ENCODE results near the gene PCSK5. TPM values are rescaled to one million over a fixed set of nuclear protein-coding genes. Genes with fewer than 3 reads are reported as not detected.

The PCSK5 gene
- total RNA-seq, 1 donor from 2014 or later, result 16.7 TPM

GRCh38 chr9:75885652-75886051 lies 4.8 kb upstream of the PCSK5 start:
- H3K27ac ChIP-seq (ENCODE audit: low read depth, low read length), result no peak overlapping the region
- peaks cover 0 to 10% (median 7%) of the 10 kb centered on the region in 3 donors for H3K4me1 ChIP-seq (ENCODE audit: control insufficient read depth in 3 of 3, insufficient read depth in 3 of 3, low read length in 3 of 3)
- no peaks in the 10 kb centered on the region for H3K36me3 ChIP-seq (ENCODE audit: control insufficient read depth in 3 of 3, insufficient read depth in 3 of 3, low read length in 3 of 3)

GRCh38 chr9:75889577-75889976 lies 896 bp upstream of the PCSK5 start:
- H3K9ac ChIP-seq (ENCODE audit: low read depth in 1 of 3, low read length in 3 of 3), result peak overlapping the region; percentile 73 to 80 (median 74)
- H3K27ac ChIP-seq (ENCODE audit: low read depth, low read length), result no peak overlapping the region

More at GRCh38 chr9:75885652-75886051, 4.8 kb upstream of the PCSK5 start:
- Histone ChIP-seq H3K4me3 (ENCODE audit: low read length in 3 of 3) (no peak overlapping the region), H3K9ac (ENCODE audit: low read depth in 1 of 3, low read length in 3 of 3) (no peak overlapping the region), H3K9me3 (ENCODE audit: control insufficient read depth in 3 of 3, low read length in 3 of 3) (no peaks in the 10 kb centered on the region), H3K27me3 (ENCODE audit: control insufficient read depth in 3 of 3, insufficient read depth in 3 of 3, low read length in 3 of 3) (no peaks in the 10 kb centered on the region)

GRCh38 chr9:75889977-75890471 lies 449 bp upstream of the PCSK5 start:
- Histone ChIP-seq H3K9me3 (ENCODE audit: control insufficient read depth in 3 of 3, low read length in 3 of 3) (no peaks in the 10 kb centered on the region), H3K27me3 (ENCODE audit: control insufficient read depth in 3 of 3, insufficient read depth in 3 of 3, low read length in 3 of 3) (peaks cover 2 to 10% (median 5%) of the 10 kb centered on the region in 3 donors), H3K36me3 (ENCODE audit: control insufficient read depth in 3 of 3, insufficient read depth in 3 of 3, low read length in 3 of 3) (no peaks in the 10 kb centered on the region), H3K27ac (ENCODE audit: low read depth, low read length) (peak overlapping the region; percentile 66), H3K9ac (ENCODE audit: low read depth in 1 of 3, low read length in 3 of 3) (peak overlapping the region; percentile 73 to 80 (median 74)), H3K4me3 (ENCODE audit: low read length in 3 of 3) (peak overlapping the region; percentile 81 to 91 (median 84)), H3K4me1 (ENCODE audit: control insufficient read depth in 3 of 3, insufficient read depth in 3 of 3, low read length in 3 of 3) (peaks cover 14 to 26% (median 21%) of the 10 kb centered on the region in 3 donors)

More at GRCh38 chr9:75889577-75889976, 896 bp upstream of the PCSK5 start:
- Histone ChIP-seq H3K36me3 (ENCODE audit: control insufficient read depth in 3 of 3, insufficient read depth in 3 of 3, low read length in 3 of 3) (no peaks in the 10 kb centered on the region), H3K4me3 (ENCODE audit: low read length in 3 of 3) (peak overlapping the region; percentile 81 to 91 (median 84)), H3K9me3 (ENCODE audit: control insufficient read depth in 3 of 3, low read length in 3 of 3) (no peaks in the 10 kb centered on the region), H3K4me1 (ENCODE audit: control insufficient read depth in 3 of 3, insufficient read depth in 3 of 3, low read length in 3 of 3) (peaks cover 14 to 26% (median 21%) of the 10 kb centered on the region in 3 donors), H3K27me3 (ENCODE audit: control insufficient read depth in 3 of 3, insufficient read depth in 3 of 3, low read length in 3 of 3) (peaks cover 2 to 10% (median 5%) of the 10 kb centered on the region in 3 donors)

GRCh38 chr9:75891277-75891741 lies 836 bp downstream of the PCSK5 start:
- no peaks in the 10 kb centered on the region for H3K9me3 ChIP-seq (ENCODE audit: control insufficient read depth in 3 of 3, low read length in 3 of 3)
- peaks cover 18 to 30% (median 23%) of the 10 kb centered on the region in 3 donors for H3K4me1 ChIP-seq (ENCODE audit: control insufficient read depth in 3 of 3, insufficient read depth in 3 of 3, low read length in 3 of 3)

GRCh38 chr9:75891771-75892215 lies 1.3 kb downstream of the PCSK5 start:
- Histone ChIP-seq H3K27ac (ENCODE audit: low read depth, low read length) (no peak overlapping the region), H3K4me3 (ENCODE audit: low read length in 3 of 3) (peak overlapping the region; percentile 81 to 91 (median 84)), H3K27me3 (ENCODE audit: control insufficient read depth in 3 of 3, insufficient read depth in 3 of 3, low read length in 3 of 3) (peaks cover 2 to 10% (median 5%) of the 10 kb centered on the region in 3 donors), H3K9ac (ENCODE audit: low read depth in 1 of 3, low read length in 3 of 3) (peak overlapping the region; percentile 63 to 74 (median 73)), H3K36me3 (ENCODE audit: control insufficient read depth in 3 of 3, insufficient read depth in 3 of 3, low read length in 3 of 3) (no peaks in the 10 kb centered on the region), H3K4me1 (ENCODE audit: control insufficient read depth in 3 of 3, insufficient read depth in 3 of 3, low read length in 3 of 3) (peaks cover 19 to 30% (median 23%) of the 10 kb centered on the region in 3 donors), H3K9me3 (ENCODE audit: control insufficient read depth in 3 of 3, low read length in 3 of 3) (no peaks in the 10 kb centered on the region)

More at GRCh38 chr9:75891277-75891741, 836 bp downstream of the PCSK5 start:
- Histone ChIP-seq H3K27ac (ENCODE audit: low read depth, low read length) (peak overlapping the region; percentile 66), H3K4me3 (ENCODE audit: low read length in 3 of 3) (peak overlapping the region; percentile 81 to 91 (median 84)), H3K36me3 (ENCODE audit: control insufficient read depth in 3 of 3, insufficient read depth in 3 of 3, low read length in 3 of 3) (no peaks in the 10 kb centered on the region), H3K9ac (ENCODE audit: low read depth in 1 of 3, low read length in 3 of 3) (peak overlapping the region; percentile 63 to 74 (median 73)), H3K27me3 (ENCODE audit: control insufficient read depth in 3 of 3, insufficient read depth in 3 of 3, low read length in 3 of 3) (peaks cover 2 to 10% (median 5%) of the 10 kb centered on the region in 3 donors)

DNA sequence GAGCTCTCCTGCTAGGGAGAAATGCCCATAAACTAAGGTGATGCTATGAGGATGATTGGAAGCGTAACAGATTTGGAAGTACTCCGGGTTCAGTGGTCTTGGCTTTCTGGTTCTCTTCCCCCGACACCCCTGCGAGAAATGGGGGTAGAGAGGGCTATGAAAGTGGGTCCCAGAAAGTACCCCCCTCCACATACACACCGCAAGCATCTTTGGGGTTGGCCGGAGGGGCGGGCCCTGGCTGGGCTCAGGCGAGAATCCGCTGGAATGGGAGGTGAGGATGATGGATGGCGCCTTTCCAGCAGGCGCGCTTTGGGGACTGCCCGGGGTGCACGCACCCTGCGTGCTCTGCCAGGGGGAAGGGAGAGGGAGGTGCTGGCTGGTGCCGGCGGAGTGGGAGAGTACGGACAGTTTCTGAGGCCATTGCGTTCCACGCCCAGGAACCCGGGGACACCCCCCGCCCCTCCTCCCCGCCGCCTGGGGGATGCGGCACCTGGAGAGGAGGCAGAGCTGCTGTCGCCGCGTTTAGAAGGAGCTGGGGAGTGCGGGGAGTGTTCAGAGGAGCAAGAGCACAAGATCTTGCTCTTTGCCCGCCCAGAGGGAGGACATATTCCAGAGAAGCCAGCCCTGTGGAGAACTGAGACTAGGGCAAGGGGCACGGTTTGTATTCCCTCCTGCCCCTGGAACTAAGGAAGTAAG lies 1.9 kb downstream of the PCSK5 start:
- H3K36me3 ChIP-seq (ENCODE audit: control insufficient read depth in 3 of 3, insufficient read depth in 3 of 3, low read length in 3 of 3), result no peaks in the 10 kb centered on the region
- H3K9me3 ChIP-seq (ENCODE audit: control insufficient read depth in 3 of 3, low read length in 3 of 3), result no peaks in the 10 kb centered on the region
- H3K4me3 ChIP-seq (ENCODE audit: low read length in 3 of 3), result peak overlapping the region; percentile 81 to 91 (median 84)
- no peak overlapping the region for H3K27ac ChIP-seq (ENCODE audit: low read depth, low read length)
- H3K4me1 ChIP-seq (ENCODE audit: control insufficient read depth in 3 of 3, insufficient read depth in 3 of 3, low read length in 3 of 3), result peaks cover 19 to 30% (median 23%) of the 10 kb centered on the region in 3 donors
- H3K9ac ChIP-seq (ENCODE audit: low read depth in 1 of 3, low read length in 3 of 3), result peak overlapping the region; percentile 63 to 74 (median 73)
- H3K27me3 ChIP-seq (ENCODE audit: control insufficient read depth in 3 of 3, insufficient read depth in 3 of 3, low read length in 3 of 3), result peaks cover 2 to 10% (median 5%) of the 10 kb centered on the region in 3 donors

DNA sequence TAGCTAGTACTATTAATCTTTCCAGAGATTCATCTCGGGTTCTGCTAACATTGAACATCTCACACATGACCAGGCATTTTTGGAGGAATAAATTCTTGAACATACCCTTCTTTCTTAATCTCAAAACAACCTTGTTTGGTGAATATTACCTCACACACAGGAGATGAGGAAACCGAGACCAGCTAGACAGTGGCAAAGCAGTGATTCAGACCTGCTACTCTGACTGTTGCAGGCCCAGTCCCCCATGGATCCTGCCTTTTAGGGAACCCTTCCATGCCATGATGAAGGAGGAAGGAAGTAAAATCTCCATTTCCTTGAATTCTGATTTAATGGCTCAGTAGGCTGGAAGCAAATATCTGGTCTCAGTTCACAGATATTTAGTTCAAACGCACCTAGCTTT lies 2.6 kb downstream of the PCSK5 start:
- peaks cover 2 to 10% (median 5%) of the 10 kb centered on the region in 3 donors for H3K27me3 ChIP-seq (ENCODE audit: control insufficient read depth in 3 of 3, insufficient read depth in 3 of 3, low read length in 3 of 3)
- peaks cover 19 to 30% (median 23%) of the 10 kb centered on the region in 3 donors for H3K4me1 ChIP-seq (ENCODE audit: control insufficient read depth in 3 of 3, insufficient read depth in 3 of 3, low read length in 3 of 3)
- H3K9ac ChIP-seq (ENCODE audit: low read depth in 1 of 3, low read length in 3 of 3), result no peak overlapping the region
- no peak overlapping the region for H3K27ac ChIP-seq (ENCODE audit: low read depth, low read length)
- H3K36me3 ChIP-seq (ENCODE audit: control insufficient read depth in 3 of 3, insufficient read depth in 3 of 3, low read length in 3 of 3), result no peaks in the 10 kb centered on the region
- no peaks in the 10 kb centered on the region for H3K9me3 ChIP-seq (ENCODE audit: control insufficient read depth in 3 of 3, low read length in 3 of 3)
- H3K4me3 ChIP-seq (ENCODE audit: low read length in 3 of 3), result peak overlapping the region in 2 of 3 donors; percentile 38 to 91

DNA sequence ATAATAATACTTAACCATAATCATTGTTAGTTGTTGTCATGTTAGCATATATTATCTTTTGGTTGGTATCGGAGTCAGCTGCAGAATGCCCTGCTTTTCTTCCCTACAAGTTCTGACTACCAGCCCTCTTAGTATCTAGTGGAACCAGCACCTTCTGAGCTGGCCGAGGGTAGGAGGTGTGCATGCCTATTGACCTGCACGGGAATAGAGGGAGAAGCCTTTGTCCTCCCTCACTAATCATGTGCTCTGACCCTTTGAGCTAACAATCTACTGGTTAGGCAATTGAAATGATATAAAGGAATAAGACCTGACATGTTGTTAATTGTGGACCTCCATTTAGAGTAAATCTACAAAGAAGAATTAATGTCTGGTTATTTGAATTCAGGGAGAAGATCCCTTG lies 4.1 kb downstream of the PCSK5 start:
- Histone ChIP-seq H3K4me3 (ENCODE audit: low read length in 3 of 3) (no peak overlapping the region), H3K9ac (ENCODE audit: low read depth in 1 of 3, low read length in 3 of 3) (no peak overlapping the region), H3K27ac (ENCODE audit: low read depth, low read length) (no peak overlapping the region), H3K9me3 (ENCODE audit: control insufficient read depth in 3 of 3, low read length in 3 of 3) (no peaks in the 10 kb centered on the region), H3K27me3 (ENCODE audit: control insufficient read depth in 3 of 3, insufficient read depth in 3 of 3, low read length in 3 of 3) (peaks cover 2 to 10% (median 5%) of the 10 kb centered on the region in 3 donors), H3K4me1 (ENCODE audit: control insufficient read depth in 3 of 3, insufficient read depth in 3 of 3, low read length in 3 of 3) (peaks cover 19 to 27% (median 20%) of the 10 kb centered on the region in 3 donors), H3K36me3 (ENCODE audit: control insufficient read depth in 3 of 3, insufficient read depth in 3 of 3, low read length in 3 of 3) (no peaks in the 10 kb centered on the region)

- Histone ChIP-seq H3K4me1 (ENCODE audit: control insufficient read depth in 3 of 3, insufficient read depth in 3 of 3, low read length in 3 of 3) (peaks cover 17 to 22% (median 19%) of the 10 kb centered on the region in 3 donors), H3K27me3 (ENCODE audit: control insufficient read depth in 3 of 3, insufficient read depth in 3 of 3, low read length in 3 of 3) (peaks cover 2 to 10% (median 5%) of the 10 kb centered on the region in 3 donors), H3K27ac (ENCODE audit: low read depth, low read length) (no peak overlapping the region), H3K4me3 (ENCODE audit: low read length in 3 of 3) (no peak overlapping the region), H3K9me3 (ENCODE audit: control insufficient read depth in 3 of 3, low read length in 3 of 3) (no peaks in the 10 kb centered on the region), H3K9ac (ENCODE audit: low read depth in 1 of 3, low read length in 3 of 3) (no peak overlapping the region), H3K36me3 (ENCODE audit: control insufficient read depth in 3 of 3, insufficient read depth in 3 of 3, low read length in 3 of 3) (no peaks in the 10 kb centered on the region)
These were observed 4.6 kb downstream of the PCSK5 start for GRCh38 chr9:75895112-75895511.

DNA sequence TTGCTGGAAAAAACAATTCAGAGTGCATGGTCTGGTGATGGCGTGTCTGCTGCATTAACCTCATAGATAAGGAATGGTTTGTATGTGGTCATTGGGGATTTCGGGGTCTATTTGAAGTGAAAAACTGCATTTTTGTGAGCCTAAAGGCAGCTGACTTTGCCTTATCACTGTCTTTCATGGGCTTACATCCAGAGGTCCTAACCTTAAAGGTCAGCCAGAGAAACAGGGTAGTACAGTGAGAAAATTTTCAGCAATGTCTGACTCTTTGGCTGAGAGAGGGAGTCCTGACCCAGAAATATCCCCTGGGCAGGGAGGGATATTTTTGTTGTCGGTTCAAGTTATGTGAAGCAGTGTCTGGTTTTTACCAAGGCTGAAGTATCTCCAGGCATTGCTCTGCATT lies 5.7 kb downstream of the PCSK5 start:
- Histone ChIP-seq H3K27ac (ENCODE audit: low read depth, low read length) (no peak overlapping the region), H3K36me3 (ENCODE audit: control insufficient read depth in 3 of 3, insufficient read depth in 3 of 3, low read length in 3 of 3) (no peaks in the 10 kb centered on the region), H3K9me3 (ENCODE audit: control insufficient read depth in 3 of 3, low read length in 3 of 3) (no peaks in the 10 kb centered on the region), H3K4me1 (ENCODE audit: control insufficient read depth in 3 of 3, insufficient read depth in 3 of 3, low read length in 3 of 3) (peaks cover 14 to 16% (median 14%) of the 10 kb centered on the region in 3 donors), H3K9ac (ENCODE audit: low read depth in 1 of 3, low read length in 3 of 3) (no peak overlapping the region), H3K4me3 (ENCODE audit: low read length in 3 of 3) (no peak overlapping the region), H3K27me3 (ENCODE audit: control insufficient read depth in 3 of 3, insufficient read depth in 3 of 3, low read length in 3 of 3) (peaks cover 2 to 9% (median 5%) of the 10 kb centered on the region in 3 donors)
